HepG2 (cell line): ENCODE results near the gene BHMT. TPM values are rescaled to one million over a fixed set of nuclear protein-coding genes. Genes with fewer than 3 reads are reported as not detected.

ENCODE experiments used
- BCL6 ChIP-seq: IDR thresholded peaks from 2 replicates; pipeline ENCODE4 v1.6.1; 2016; ENCODE audit warnings: missing genetic modification reagents, missing compliant biosample characterization
- ETS1 ChIP-seq: sonication (generic); formaldehyde crosslinking; IDR thresholded peaks from 2 replicates; pipeline ENCODE4 v1.4.0; 2020; ENCODE audit warnings: missing genetic modification reagents
- FOSL2 ChIP-seq: sonication (generic); formaldehyde crosslinking; IDR thresholded peaks from 2 replicates; pipeline ENCODE4 v1.4.0; 2020; ENCODE audit warnings: missing genetic modification reagents
- FOXO1 ChIP-seq: sonication (generic); formaldehyde crosslinking; IDR thresholded peaks from 2 replicates; pipeline ENCODE4 v1.4.0; 2020; ENCODE audit warnings: missing genetic modification reagents
- FOXP4 ChIP-seq: sonication (generic); formaldehyde crosslinking; IDR thresholded peaks from 2 replicates; pipeline ENCODE4 v1.4.0; 2020; ENCODE audit warnings: missing genetic modification reagents
- HNF4A ChIP-seq: sonication (generic); formaldehyde crosslinking; IDR thresholded peaks from 2 replicates; pipeline ENCODE4 v1.4.0; 2020; ENCODE audit warnings: missing genetic modification reagents
- LCORL ChIP-seq, 2 experiments: fragments of 450-650 bp in 1 of 2; sonication (generic) in 1 of 2; formaldehyde crosslinking in 1 of 2; IDR thresholded peaks; 2 replicates each; pipeline versions ENCODE4 v1.5.0 to v1.6.1; 2017 to 2020; ENCODE audit warnings: antibody characterized with exemption in 1 of 2, missing genetic modification reagents in 1 of 2
- MED1 ChIP-seq: sonication (generic); formaldehyde crosslinking; IDR thresholded peaks from 2 replicates; pipeline ENCODE4 v1.4.0; 2020; ENCODE audit warnings: missing genetic modification reagents
- MIER3 ChIP-seq: IDR thresholded peaks from 2 replicates; pipeline ENCODE4 v1.6.1; 2016; ENCODE audit warnings: missing compliant biosample characterization, borderline replicate concordance
- PHF21A ChIP-seq: sonication (generic); formaldehyde crosslinking; IDR thresholded peaks from 2 replicates; pipeline ENCODE4 v1.5.0; 2020; ENCODE audit warnings: mild to moderate bottlenecking, missing genetic modification reagents
- RORA ChIP-seq: sonication (generic); formaldehyde crosslinking; IDR thresholded peaks from 2 replicates; pipeline ENCODE4 v1.5.0; 2020; ENCODE audit warnings: mild to moderate bottlenecking, missing genetic modification reagents, moderate library complexity
- RXRA ChIP-seq: sonication (generic); formaldehyde crosslinking; IDR thresholded peaks from 2 replicates; pipeline ENCODE4 v1.5.1; 2020; ENCODE audit warnings: missing genetic modification reagents
- SKIL ChIP-seq: sonication (generic); formaldehyde crosslinking; IDR thresholded peaks from 2 replicates; pipeline ENCODE4 v1.8.0; 2022; ENCODE audit warnings: missing genetic modification reagents, mild to moderate bottlenecking, moderate library complexity, borderline replicate concordance
- ZBTB20 ChIP-seq: sonication (generic); formaldehyde crosslinking; IDR thresholded peaks from 2 replicates; pipeline ENCODE4 v1.8.1; 2023; ENCODE audit warnings: missing genetic modification reagents, low read depth, mild to moderate bottlenecking, borderline replicate concordance
- ZBTB37 ChIP-seq: sonication (generic); formaldehyde crosslinking; IDR thresholded peaks from 2 replicates; pipeline ENCODE4 v1.4.0; 2020; ENCODE audit warnings: mild to moderate bottlenecking, missing genetic modification reagents
- ZFAT ChIP-seq: sonication (generic); formaldehyde crosslinking; conservative IDR thresholded peaks from 2 replicates; pipeline ENCODE4 v1.8.1; 2023; ENCODE audit warnings: missing genetic modification reagents, inconsistent platforms
- ZFX ChIP-seq: sonication (generic); formaldehyde crosslinking; IDR thresholded peaks from 2 replicates; pipeline ENCODE4 v1.4.0; 2020; ENCODE audit warnings: mild to moderate bottlenecking, low read depth, missing genetic modification reagents, moderate library complexity
- ZMYM2 ChIP-seq: sonication (generic); formaldehyde crosslinking; IDR thresholded peaks from 2 replicates; pipeline ENCODE4 v1.8.0; 2022; ENCODE audit warnings: mild to moderate bottlenecking, missing genetic modification reagents
- ZNF138 ChIP-seq: sonication (generic); formaldehyde crosslinking; IDR thresholded peaks from 2 replicates; pipeline ENCODE4 v1.5.0; 2020; ENCODE audit warnings: mild to moderate bottlenecking, low read depth, missing genetic modification reagents
- ZNF180 ChIP-seq: sonication (generic); formaldehyde crosslinking; IDR thresholded peaks from 2 replicates; pipeline ENCODE4 v1.4.0; 2020; ENCODE audit warnings: low read depth, missing genetic modification reagents, borderline replicate concordance
- ZNF234 ChIP-seq: sonication (generic); formaldehyde crosslinking; conservative IDR thresholded peaks from 2 replicates; pipeline ENCODE4 v1.5.1; 2020; ENCODE audit warnings: mild to moderate bottlenecking, missing genetic modification reagents
- ZNF747 ChIP-seq: sonication (generic); formaldehyde crosslinking; IDR thresholded peaks from 2 replicates; pipeline ENCODE4 v1.8.1; 2023; ENCODE audit warnings: missing genetic modification reagents, mild to moderate bottlenecking, borderline replicate concordance
- polyA plus RNA-seq, 8 experiments: library from polyadenylated mRNA; depleted of rRNA in 3 of 8; stranded (reverse) in 7 of 8; unstranded in 1 of 8; fragments of >200 nt; fragmentation: Illumina TruSeq in 4 of 8; extraction: Trizol in 4 of 8; gene quantifications; 2 replicates each; pipeline versions ENCODE4 v1.2.1 to v1.2.3, GENCODE V29; 2011 to 2016; ENCODE audit warnings: low read depth in 4 of 8, missing spikeins in 1 of 8, mixed read lengths in 1 of 8; ENCODE audit not compliant: insufficient read depth in 1 of 8
- total RNA-seq, 5 experiments: library from RNA; depleted of rRNA; stranded (reverse); fragments of >200 nt; fragmentation: Illumina TruSeq; extraction: Trizol; gene quantifications; 2 replicates each; pipeline ENCODE4 v1.2.3, GENCODE V29; 2016; ENCODE audit warnings: low read depth in 1 of 5

Gene BHMT
- total and polyA plus RNA-seq, 2 of the 13 experiments (the other 11 are each of a cell fraction or from before 2014, with no cell fraction given), result 0.40 to 6.4 TPM

- TF ChIP-seq ZBTB37 (no peak), ZMYM2 (CRISPR knock-in tag) (peak; percentile 85), BCL6 (CRISPR knock-in tag) (peak; percentile 59), ETS1 (CRISPR knock-in tag) (no peak), ZNF180 (CRISPR knock-in tag) (no peak), SKIL (CRISPR knock-in tag) (peak; percentile 45; the same call in 1 of the 2 replicates), LCORL (IDR thresholded peaks at IDR 0.05) (no peak), LCORL (CRISPR knock-in tag; IDR thresholded peaks at IDR 0.05) (no peak), PHF21A (CRISPR knock-in tag) (peak; percentile 40; the same call in 1 of the 2 replicates), FOXP4 (peak; percentile 37; the same call in 1 of the 2 replicates), ZNF138 (CRISPR knock-in tag) (no peak), ZNF747 (CRISPR knock-in tag) (no peak), MED1 (CRISPR knock-in tag) (peak; percentile 91), ZFX (CRISPR knock-in tag) (peak; percentile 29; the same call in 1 of the 2 replicates), ZBTB20 (peak; percentile 71; the same call in 1 of the 2 replicates), RORA (CRISPR knock-in tag) (no peak), HNF4A (CRISPR knock-in tag) (peak; percentile 84), ZFAT (CRISPR knock-in tag) (no peak), ZNF234 (CRISPR knock-in tag) (no peak), FOSL2 (CRISPR knock-in tag) (0 out of 2 replicates have a peak, but pooled peaks have one; percentile 13), MIER3 (peak; percentile 17; the same call in 1 of the 2 replicates), FOXO1 (CRISPR knock-in tag) (peak; percentile 71; the same call in 1 of the 2 replicates), RXRA (CRISPR knock-in tag) (peak; percentile 52; the same call in 1 of the 2 replicates)
These were observed 2.8 kb upstream of the BHMT start (continued) for GRCh38 chr5:79108792-79109191.
